ENCODE measurements around the gene MAN2A2. TPM values are rescaled to one million over a fixed set of nuclear protein-coding genes. Genes with fewer than 3 reads are reported as not detected.
A peak's percentile ranks its signal among the peaks of the same experiment; 100 is the strongest.

Gene MAN2A2
- total and polyA plus RNA-seq, 9 of the 15 experiments (the other 6 are each of a cell fraction or from before 2014, with no cell fraction given), result 7.3 to 151 (median 43.4) TPM

GRCh38 chr15:90902040-90902839 lies 862 bp upstream of the MAN2A2 start (continued):
- TF ChIP-seq PREB (CRISPR knock-in tag; IDR thresholded peaks at IDR 0.05) (0 out of 2 replicates have a peak, but pooled peaks have one; percentile 76), BHLHE40 (IDR thresholded peaks at IDR 0.05; ENCODE audit: low read length) (peak; percentile 17; the same call in 1 of the 2 replicates), ZNF436 (CRISPR knock-in tag; IDR thresholded peaks at IDR 0.05) (0 out of 2 replicates have a peak, but pooled peaks have one; percentile 5), LARP7 (IDR thresholded peaks at IDR 0.05) (no peak), FOXA1 (IDR thresholded peaks at IDR 0.05; ENCODE audit: borderline replicate concordance) (no peak), BCL6 (CRISPR knock-in tag; IDR thresholded peaks at IDR 0.05) (no peak), ZNF507 (tag; conservative IDR thresholded peaks at IDR 0.05) (no peak), ETV1 (tag; conservative IDR thresholded peaks at IDR 0.05; ENCODE audit: low read depth) (peak; percentile 3; the same call in 1 of the 2 replicates), HNRNPLL (IDR thresholded peaks at IDR 0.05; ENCODE audit: low read depth, low read length, poor library complexity, severe bottlenecking) (peak; percentile 64), NR0B1 (IDR thresholded peaks at IDR 0.05; ENCODE audit: partially characterized antibody) (no peak), NRF1 (conservative IDR thresholded peaks at IDR 0.05 in 1 of 2, IDR thresholded peaks at IDR 0.05 in 1 of 2) (peak; percentile 91 to 93), CBFB (CRISPR knock-in tag; IDR thresholded peaks at IDR 0.05) (no peak), ZNF282 (CRISPR knock-in tag; IDR thresholded peaks at IDR 0.05) (no peak), E2F5 (CRISPR knock-in tag; IDR thresholded peaks at IDR 0.05) (no peak), POLR2B (IDR thresholded peaks at IDR 0.05; ENCODE audit: low read depth, partially characterized antibody) (no peak), ZNF217 (CRISPR knock-in tag; IDR thresholded peaks at IDR 0.05) (no peak), TAF1 (IDR thresholded peaks at IDR 0.05; ENCODE audit: control insufficient read depth, extremely low read depth, insufficient read depth, low read length, severe bottlenecking) (peak; percentile 2), CHCHD3 (CRISPR knock-in tag; IDR thresholded peaks at IDR 0.05) (no peak), ZNF354B (CRISPR knock-in tag; IDR thresholded peaks at IDR 0.05) (0 out of 2 replicates have a peak, but pooled peaks have one; percentile 33)
- TF ChIP-seq, protein P1, sequence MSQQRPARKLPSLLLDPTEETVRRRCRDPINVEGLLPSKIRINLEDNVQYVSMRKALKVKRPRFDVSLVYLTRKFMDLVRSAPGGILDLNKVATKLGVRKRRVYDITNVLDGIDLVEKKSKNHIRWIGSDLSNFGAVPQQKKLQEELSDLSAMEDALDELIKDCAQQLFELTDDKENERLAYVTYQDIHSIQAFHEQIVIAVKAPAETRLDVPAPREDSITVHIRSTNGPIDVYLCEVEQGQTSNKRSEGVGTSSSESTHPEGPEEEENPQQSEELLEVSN (IDR thresholded peaks at IDR 0.05; ENCODE audit: borderline replicate concordance in 1 of 2, extremely low read depth in 1 of 2, insufficient read depth in 1 of 2, insufficient read length in 1 of 2, low read depth in 1 of 2, low read length in 1 of 2, poor library complexity in 1 of 2, severe bottlenecking in 1 of 2), result peak in 1 of 2 experiments; percentile 7
- TF ChIP-seq, protein P2, sequence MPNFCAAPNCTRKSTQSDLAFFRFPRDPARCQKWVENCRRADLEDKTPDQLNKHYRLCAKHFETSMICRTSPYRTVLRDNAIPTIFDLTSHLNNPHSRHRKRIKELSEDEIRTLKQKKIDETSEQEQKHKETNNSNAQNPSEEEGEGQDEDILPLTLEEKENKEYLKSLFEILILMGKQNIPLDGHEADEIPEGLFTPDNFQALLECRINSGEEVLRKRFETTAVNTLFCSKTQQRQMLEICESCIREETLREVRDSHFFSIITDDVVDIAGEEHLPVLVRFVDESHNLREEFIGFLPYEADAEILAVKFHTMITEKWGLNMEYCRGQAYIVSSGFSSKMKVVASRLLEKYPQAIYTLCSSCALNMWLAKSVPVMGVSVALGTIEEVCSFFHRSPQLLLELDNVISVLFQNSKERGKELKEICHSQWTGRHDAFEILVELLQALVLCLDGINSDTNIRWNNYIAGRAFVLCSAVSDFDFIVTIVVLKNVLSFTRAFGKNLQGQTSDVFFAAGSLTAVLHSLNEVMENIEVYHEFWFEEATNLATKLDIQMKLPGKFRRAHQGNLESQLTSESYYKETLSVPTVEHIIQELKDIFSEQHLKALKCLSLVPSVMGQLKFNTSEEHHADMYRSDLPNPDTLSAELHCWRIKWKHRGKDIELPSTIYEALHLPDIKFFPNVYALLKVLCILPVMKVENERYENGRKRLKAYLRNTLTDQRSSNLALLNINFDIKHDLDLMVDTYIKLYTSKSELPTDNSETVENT (CRISPR knock-in tag; IDR thresholded peaks at IDR 0.05), result peak; percentile 77
